DND-41 (cell line): ENCODE data around the gene GFOD1.

Experiments
- ATAC-seq: fragments of 200-7000 bp; cut with Tn5 transposase; 3 replicates; pipeline ENCODE4 v1.9.1; 2021; ENCODE audit warnings: low read depth; ENCODE audit not compliant: insufficient read depth
- DNase-seq: peaks from one replicate; pipeline ENCODE4 v3.0.0-alpha.2; 2020
- H2AFZ ChIP-seq: 2 replicates; pipeline ENCODE4 v1.6.0; 2012; ENCODE audit warnings: low read depth, low read length
- H3K27ac ChIP-seq: 2 replicates; pipeline ENCODE4 v1.5.1; 2012; ENCODE audit warnings: low read length, inconsistent platforms
- H3K27me3 ChIP-seq: fragments of 200-600 bp; sonication (generic); 2 replicates; pipeline ENCODE4 v1.6.0; 2012; ENCODE audit warnings: low read length, mild to moderate bottlenecking, inconsistent platforms; ENCODE audit not compliant: insufficient read depth, poor library complexity
- H3K36me3 ChIP-seq: 2 replicates; pipeline ENCODE4 v1.5.1; 2012; ENCODE audit warnings: low read length, inconsistent platforms; ENCODE audit not compliant: insufficient read depth
- H3K4me1 ChIP-seq: 2 replicates; pipeline ENCODE4 v1.5.1; 2012; ENCODE audit warnings: mild to moderate bottlenecking, low read length; ENCODE audit not compliant: insufficient read depth
- H3K4me2 ChIP-seq: 2 replicates; pipeline ENCODE4 v1.6.0; 2012; ENCODE audit warnings: mild to moderate bottlenecking, moderate library complexity, low read length, inconsistent platforms; ENCODE audit not compliant: insufficient read depth
- H3K4me3 ChIP-seq, 2 experiments: fragments of 200-600 bp in 1 of 2; shearing (Covaris generic) in 1 of 2; 2 replicates each; pipeline ENCODE4 v1.5.1; 2012 to 2016; ENCODE audit warnings: inconsistent platforms in 2 of 2, low read length in 2 of 2, mild to moderate bottlenecking in 2 of 2, low read depth in 1 of 2, moderate library complexity in 1 of 2
- H3K79me2 ChIP-seq: 2 replicates; pipeline ENCODE4 v1.6.0; 2012; ENCODE audit warnings: low read length, inconsistent platforms; ENCODE audit not compliant: insufficient read depth
- H3K9ac ChIP-seq: 2 replicates; pipeline ENCODE4 v1.6.0; 2012; ENCODE audit warnings: low read depth, mild to moderate bottlenecking, inconsistent platforms, low read length, moderate library complexity
- H3K9me3 ChIP-seq: 2 replicates; pipeline ENCODE4 v1.5.1; 2012; ENCODE audit warnings: low read length, moderate library complexity, mild to moderate bottlenecking, inconsistent platforms; ENCODE audit not compliant: insufficient read depth, severe bottlenecking
- H4K20me1 ChIP-seq: 2 replicates; pipeline ENCODE4 v1.6.0; 2012; ENCODE audit warnings: low read length; ENCODE audit not compliant: insufficient read depth
- CTCF ChIP-seq: IDR thresholded peaks from 2 replicates; pipeline ENCODE4 v1.5.1; 2012; ENCODE audit warnings: borderline replicate concordance, low read length, moderate library complexity, mild to moderate bottlenecking; ENCODE audit not compliant: poor library complexity, severe bottlenecking; ENCODE audit errors: extremely low read depth
- EZH2 ChIP-seq: IDR thresholded peaks from 3 replicates; pipeline ENCODE4 v1.6.1; 2012; ENCODE audit warnings: borderline replicate concordance, low read depth, mild to moderate bottlenecking, moderate library complexity, low read length, inconsistent platforms; ENCODE audit not compliant: severe bottlenecking

The GFOD1 gene

GRCh38 chr6:13364842-13365241, 122.6 kb downstream of the GFOD1 start:
- Histone ChIP-seq H2AFZ (no peak overlapping the region), H3K4me3 (no peak overlapping the region), H3K9me3 (no peaks in the 10 kb centered on the region), H3K79me2 (no peaks in the 10 kb centered on the region), H3K4me2 (no peak overlapping the region), H4K20me1 (peaks cover 3% of the 10 kb centered on the region; the same call in 1 of the 2 replicates), H3K4me1 (no peaks in the 10 kb centered on the region), H3K27ac (no peak overlapping the region), H3K9ac (no peak overlapping the region), H3K36me3 (peaks cover 7% of the 10 kb centered on the region; the same call in 1 of the 2 replicates), H3K27me3 (no peaks in the 10 kb centered on the region)
- DNase-seq = no peak
- no peak for TF ChIP-seq EZH2
- no peak for TF ChIP-seq CTCF
- ATAC-seq = no peak

GRCh38 chr6:13362412-13362811, 125.0 kb downstream of the GFOD1 start:
- Histone ChIP-seq H3K4me2 (no peak overlapping the region), H2AFZ (no peak overlapping the region), H3K4me3 (no peak overlapping the region), H3K79me2 (no peaks in the 10 kb centered on the region), H3K9me3 (no peaks in the 10 kb centered on the region), H3K36me3 (peaks cover 7% of the 10 kb centered on the region; the same call in 1 of the 2 replicates), H3K27me3 (no peaks in the 10 kb centered on the region), H4K20me1 (no peaks in the 10 kb centered on the region), H3K4me1 (no peaks in the 10 kb centered on the region), H3K9ac (no peak overlapping the region), H3K27ac (no peak overlapping the region)
- DNase-seq (no peak), ATAC-seq (no peak)
- TF ChIP-seq CTCF (no peak), EZH2 (no peak)

GRCh38 chr6:13360671-13361540, 126.5 kb downstream of the GFOD1 start:
- Histone ChIP-seq H3K27me3 (no peaks in the 10 kb centered on the region), H4K20me1 (no peaks in the 10 kb centered on the region), H3K36me3 (peaks cover 7% of the 10 kb centered on the region; the same call in 1 of the 2 replicates), H2AFZ (no peak overlapping the region), H3K9me3 (no peaks in the 10 kb centered on the region), H3K27ac (no peak overlapping the region), H3K79me2 (no peaks in the 10 kb centered on the region), H3K9ac (no peak overlapping the region), H3K4me1 (peaks cover 11% of the 10 kb centered on the region), H3K4me3 (no peak overlapping the region), H3K4me2 (no peak overlapping the region)
- ATAC-seq (no peak), DNase-seq (no peak)
- TF ChIP-seq EZH2 = no peak
- TF ChIP-seq CTCF = no peak
